GM13977 (cell line): ENCODE data around the gene SYT1.

ENCODE experiments used
- DNase-seq: peaks from one replicate; pipeline ENCODE4 v3.0.0; 2012; ENCODE audit warnings: low spot score
- in situ Hi-C: fragments of 300-500 bp; cut with MboI; formaldehyde crosslinking; loops from one replicate; pipeline ENCODE4 v1.12.0; 2022; ENCODE audit warnings: low sequenced_read_pairs, low pct_unique_long_range_greater_than_20kb, mixed read lengths, inconsistent platforms; ENCODE audit not compliant: unreplicated experiment
- TF ChIP-seq, protein P1 (sequence below): IDR thresholded peaks from 2 replicates; pipeline ENCODE4 v1.5.1; 2012; ENCODE audit warnings: mild to moderate bottlenecking, control low read depth; ENCODE audit not compliant: insufficient read depth; ENCODE audit errors: extremely low read depth, missing control alignments

Gene SYT1

DNA sequence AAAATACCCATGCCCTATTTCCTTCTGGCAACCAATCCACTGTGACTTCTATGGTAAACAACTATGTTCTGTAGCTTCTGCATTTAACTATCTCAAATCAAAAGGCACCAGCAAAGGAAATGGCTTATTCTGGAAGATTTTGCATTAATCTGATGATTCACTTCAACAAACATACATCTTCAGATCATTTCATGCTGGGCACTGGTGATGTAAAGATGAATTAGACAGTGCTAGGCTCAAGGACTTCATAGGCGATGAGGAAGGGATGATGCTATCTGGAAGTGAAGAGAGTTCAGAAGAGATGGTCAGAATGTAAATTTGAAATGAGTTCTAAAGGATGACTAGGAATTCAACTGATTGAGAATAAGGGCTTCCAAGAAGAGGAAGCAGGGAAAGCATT, 462.9 kb downstream of the SYT1 start:
- TF ChIP-seq, protein P1, sequence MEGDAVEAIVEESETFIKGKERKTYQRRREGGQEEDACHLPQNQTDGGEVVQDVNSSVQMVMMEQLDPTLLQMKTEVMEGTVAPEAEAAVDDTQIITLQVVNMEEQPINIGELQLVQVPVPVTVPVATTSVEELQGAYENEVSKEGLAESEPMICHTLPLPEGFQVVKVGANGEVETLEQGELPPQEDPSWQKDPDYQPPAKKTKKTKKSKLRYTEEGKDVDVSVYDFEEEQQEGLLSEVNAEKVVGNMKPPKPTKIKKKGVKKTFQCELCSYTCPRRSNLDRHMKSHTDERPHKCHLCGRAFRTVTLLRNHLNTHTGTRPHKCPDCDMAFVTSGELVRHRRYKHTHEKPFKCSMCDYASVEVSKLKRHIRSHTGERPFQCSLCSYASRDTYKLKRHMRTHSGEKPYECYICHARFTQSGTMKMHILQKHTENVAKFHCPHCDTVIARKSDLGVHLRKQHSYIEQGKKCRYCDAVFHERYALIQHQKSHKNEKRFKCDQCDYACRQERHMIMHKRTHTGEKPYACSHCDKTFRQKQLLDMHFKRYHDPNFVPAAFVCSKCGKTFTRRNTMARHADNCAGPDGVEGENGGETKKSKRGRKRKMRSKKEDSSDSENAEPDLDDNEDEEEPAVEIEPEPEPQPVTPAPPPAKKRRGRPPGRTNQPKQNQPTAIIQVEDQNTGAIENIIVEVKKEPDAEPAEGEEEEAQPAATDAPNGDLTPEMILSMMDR = no peak
- in situ Hi-C loops = no loop called here
- DNase-seq = no peak

DNA sequence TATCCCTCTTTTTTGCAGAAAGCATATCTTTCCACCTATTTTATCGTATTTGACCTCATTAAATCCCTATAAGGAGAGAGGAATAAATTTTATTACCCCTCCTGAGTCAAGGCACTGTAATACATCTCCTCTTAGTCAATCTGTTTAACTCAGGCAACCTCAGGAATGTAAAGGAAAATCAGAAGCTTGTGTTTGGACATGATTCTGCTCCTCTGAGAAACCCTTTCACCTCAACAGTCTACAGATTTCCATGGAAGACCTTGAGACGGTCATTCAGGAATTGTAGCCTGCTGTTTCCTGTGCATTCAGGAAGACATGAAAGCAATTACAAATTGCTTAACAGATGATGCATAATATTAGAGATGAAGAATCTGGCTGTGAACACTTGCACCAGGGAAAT, 465.4 kb downstream of the SYT1 start:
- DNase-seq = no peak
- in situ Hi-C loops = no loop called here
- TF ChIP-seq, protein P1 = no peak

DNA sequence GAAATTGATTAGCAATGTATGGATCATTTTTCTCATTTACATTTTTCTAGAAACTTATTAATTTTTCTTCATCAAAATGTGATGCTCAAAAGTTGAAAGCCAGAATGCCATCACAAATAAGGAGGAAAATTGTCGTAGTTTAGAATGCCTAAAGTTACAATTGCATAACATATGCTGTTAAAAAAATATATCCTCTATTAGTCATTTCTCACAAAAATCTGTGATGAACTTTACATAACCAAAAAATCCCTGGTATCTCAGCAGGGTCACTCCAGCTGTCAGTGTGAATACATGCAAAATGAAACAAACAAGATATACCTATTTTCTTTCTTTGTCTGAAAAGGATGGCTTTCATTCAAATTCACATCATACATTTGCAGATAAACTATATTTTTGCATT, 467.3 kb downstream of the SYT1 start:
- in situ Hi-C loops = no loop called here
- no peak for DNase-seq
- TF ChIP-seq, protein P1 = no peak

DNA sequence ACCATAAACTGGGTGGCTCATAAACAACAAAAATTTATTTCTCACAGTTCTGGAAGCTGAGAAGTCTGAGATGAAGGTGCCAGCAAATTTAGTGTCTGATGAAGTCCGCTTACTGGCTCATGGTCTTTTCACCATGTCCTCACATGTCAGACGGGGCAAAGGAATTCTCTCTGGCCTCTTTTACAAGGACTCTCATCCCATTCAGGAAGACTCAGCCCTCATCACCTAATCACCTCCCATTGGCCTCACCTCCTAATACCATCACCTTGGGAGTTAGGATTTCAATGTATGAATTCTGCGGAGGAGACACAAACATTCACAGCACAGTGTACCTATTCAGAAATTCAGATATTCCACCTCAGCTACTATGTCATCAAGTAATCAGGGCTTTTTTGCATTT, 468.6 kb downstream of the SYT1 start:
- TF ChIP-seq, protein P1 = no peak
- in situ Hi-C loops = no loop called here
- no peak for DNase-seq

DNA sequence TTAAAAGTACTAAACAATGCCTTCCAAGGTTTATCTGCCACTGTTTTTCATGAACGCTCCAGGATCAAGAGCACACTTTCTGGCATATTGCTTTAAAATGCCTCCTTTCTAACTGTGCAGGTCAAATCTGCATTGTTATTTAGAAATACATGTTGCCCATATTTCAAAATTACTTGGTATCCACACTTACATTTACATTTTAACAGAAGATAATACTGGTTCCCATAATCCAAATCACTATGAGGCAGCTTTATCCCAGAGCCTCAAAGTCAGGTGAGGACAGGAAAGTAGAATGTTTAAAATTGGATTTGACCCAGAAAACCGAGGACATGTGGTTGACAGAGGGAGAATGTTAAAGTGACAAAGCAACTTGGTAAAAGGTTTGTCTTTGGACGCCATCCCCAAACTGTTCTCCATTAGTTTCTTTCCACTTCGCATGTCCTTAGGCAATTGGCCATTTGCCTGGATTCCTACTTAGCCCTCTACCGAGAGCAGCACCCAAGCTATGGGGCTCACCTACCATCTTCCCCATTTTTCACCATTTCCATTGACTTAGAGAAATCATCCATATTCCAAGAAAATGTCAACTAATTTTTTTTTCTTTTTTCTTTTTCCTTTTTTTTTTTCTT, 473.2 kb downstream of the SYT1 start:
- in situ Hi-C loops = no loop called here
- TF ChIP-seq, protein P1 = no peak
- DNase-seq = no peak

DNA sequence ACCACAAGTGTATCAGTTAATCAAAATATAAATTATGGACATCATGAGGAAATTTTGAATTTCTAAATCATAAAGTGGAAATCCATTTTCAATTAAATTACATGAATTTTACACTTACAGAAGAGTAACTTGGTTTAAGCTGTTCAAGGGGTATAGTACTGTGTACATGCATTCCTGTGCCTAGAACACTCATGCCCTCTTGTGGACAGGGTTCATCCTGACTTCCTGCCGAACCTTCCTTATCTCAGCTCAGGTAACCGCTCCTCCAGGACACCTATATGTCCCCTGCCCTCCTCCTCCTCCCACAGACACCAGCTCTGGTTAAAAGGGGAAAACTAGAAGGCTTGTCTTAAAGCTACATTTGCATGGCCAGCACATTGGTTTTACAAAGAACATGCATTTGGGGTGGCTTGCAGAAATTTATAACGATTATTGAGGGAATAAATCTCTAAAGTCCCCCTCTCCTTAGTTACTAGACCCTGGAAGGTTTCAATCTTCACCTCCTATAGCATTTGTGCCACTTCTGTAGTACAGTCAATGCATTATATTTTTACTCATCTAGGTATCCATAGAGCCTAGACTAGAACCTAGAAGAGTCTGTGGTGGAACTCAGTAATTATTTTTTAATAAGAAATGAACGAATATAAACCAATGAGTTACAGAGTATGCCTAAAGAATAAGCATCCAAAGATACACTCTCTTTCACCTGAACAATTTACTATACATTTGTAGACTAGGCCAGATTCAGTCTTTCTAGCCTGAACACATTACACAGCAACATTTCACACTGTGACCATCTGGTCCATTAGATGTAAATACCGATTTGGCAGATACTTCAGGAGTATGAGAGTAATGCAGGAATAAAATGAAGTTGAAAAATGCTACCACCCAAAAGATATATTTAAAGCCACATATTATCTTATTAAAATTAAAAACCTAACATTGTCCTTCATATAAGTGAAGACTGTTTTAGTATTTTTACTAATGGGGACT, 480.6 kb downstream of the SYT1 start:
- DNase-seq = peak; percentile 12
- TF ChIP-seq, protein P1 = peak; percentile 55
- in situ Hi-C loops = no loop called here
